ENCODE results near the gene FOSL2.

Gene FOSL2

DNA sequence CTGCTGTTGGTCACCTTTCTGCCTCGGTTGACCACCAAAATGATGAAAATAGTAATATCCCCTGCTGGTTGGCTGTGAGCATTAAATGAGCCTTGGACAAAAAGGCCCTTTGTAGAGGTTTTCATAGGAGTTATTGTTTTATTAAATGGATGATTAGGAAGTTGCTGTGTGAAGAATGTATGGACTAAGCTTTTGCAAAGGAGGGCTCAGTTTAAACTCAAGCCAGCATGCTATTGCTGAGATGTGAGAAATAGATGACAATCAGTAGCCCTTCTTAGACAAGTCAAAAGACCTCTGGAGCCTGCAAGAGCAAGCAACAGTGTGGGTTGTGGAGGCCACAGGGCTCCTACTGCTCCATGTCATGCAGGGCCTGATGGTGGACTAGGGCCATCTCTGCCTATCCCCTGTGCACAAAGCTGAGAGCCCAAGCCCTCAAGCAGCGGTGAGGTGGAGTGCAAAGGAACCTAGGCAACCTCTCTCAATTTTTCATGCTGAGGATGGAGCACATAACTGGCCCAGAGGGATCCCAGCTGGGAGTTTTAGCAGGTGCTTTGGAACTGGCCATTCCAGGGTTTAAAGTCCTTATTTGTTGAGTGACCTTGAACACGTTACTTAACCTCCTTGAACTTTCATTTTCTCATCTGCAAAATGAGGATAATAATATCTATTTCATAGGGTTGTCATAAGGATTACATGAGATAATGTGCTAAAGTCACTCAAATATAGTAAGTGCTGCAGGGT is 37.1 kb downstream of the FOSL2 start:
- TF ChIP-seq, protein P1, sequence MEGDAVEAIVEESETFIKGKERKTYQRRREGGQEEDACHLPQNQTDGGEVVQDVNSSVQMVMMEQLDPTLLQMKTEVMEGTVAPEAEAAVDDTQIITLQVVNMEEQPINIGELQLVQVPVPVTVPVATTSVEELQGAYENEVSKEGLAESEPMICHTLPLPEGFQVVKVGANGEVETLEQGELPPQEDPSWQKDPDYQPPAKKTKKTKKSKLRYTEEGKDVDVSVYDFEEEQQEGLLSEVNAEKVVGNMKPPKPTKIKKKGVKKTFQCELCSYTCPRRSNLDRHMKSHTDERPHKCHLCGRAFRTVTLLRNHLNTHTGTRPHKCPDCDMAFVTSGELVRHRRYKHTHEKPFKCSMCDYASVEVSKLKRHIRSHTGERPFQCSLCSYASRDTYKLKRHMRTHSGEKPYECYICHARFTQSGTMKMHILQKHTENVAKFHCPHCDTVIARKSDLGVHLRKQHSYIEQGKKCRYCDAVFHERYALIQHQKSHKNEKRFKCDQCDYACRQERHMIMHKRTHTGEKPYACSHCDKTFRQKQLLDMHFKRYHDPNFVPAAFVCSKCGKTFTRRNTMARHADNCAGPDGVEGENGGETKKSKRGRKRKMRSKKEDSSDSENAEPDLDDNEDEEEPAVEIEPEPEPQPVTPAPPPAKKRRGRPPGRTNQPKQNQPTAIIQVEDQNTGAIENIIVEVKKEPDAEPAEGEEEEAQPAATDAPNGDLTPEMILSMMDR (conservative IDR thresholded peaks at IDR 0.05; ENCODE audit: low read length): no peak
- DNase-seq (ENCODE audit: low read depth): no peak
- no peak overlapping the region for H3K4me3 ChIP-seq (ENCODE audit: low read length)

DNA sequence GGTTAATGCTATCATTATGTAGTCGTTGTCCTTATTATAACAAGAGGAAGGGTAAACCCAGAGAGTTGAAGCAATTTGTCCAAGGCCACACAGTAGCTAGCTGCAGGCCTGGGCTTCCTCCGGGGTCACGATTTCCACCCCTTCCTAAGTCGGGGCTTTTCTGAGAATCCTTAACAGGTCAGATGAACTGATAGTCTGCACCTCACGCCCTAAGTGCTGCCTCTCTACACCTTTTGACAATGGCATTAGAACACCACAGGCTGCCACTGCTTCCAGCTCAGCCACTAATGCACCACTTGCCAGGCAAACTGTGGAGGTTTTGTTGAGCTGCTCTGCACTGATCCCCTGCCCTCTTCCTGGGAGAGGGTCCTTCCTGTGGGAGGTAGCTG is 37.7 kb downstream of the FOSL2 start:
- H3K4me3 ChIP-seq (ENCODE audit: low read length): no peak overlapping the region
- DNase-seq (ENCODE audit: low read depth): no peak
- TF ChIP-seq, protein P1 (conservative IDR thresholded peaks at IDR 0.05; ENCODE audit: low read length): no peak

DNA sequence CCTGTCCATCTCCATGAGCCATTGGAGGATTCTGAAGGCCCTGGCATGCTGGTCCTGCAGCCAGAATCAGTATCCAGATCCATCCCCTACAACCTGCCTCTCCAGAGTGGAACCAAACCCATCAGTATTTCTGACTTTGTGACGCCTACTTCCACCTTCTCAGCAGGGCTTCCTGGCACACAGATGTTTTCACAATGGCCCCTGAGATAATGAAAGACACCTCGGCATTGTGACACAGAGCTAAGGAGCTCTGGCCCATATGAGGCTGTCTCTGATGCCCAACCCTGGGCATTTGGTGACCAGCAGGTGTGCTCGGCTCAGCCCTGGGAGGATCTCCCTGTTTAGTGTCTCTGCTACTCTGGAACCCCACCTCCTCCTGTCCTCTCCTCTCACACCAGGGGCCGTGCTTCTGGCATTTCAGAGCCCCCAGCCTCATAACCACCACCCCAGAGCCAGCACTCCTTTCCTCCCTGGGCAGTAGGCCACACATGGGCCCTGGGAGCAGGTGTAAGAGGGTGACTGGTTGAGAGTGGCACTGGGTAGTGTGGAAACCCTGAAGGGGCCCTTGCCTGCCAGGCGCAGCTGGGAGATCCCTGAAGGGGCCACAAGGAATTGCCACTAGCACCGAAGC is 38.2 kb downstream of the FOSL2 start:
- no peak overlapping the region for H3K4me3 ChIP-seq (ENCODE audit: low read length)
- TF ChIP-seq, protein P1 (conservative IDR thresholded peaks at IDR 0.05; ENCODE audit: low read length): no peak
- no peak for DNase-seq (ENCODE audit: low read depth)

DNA sequence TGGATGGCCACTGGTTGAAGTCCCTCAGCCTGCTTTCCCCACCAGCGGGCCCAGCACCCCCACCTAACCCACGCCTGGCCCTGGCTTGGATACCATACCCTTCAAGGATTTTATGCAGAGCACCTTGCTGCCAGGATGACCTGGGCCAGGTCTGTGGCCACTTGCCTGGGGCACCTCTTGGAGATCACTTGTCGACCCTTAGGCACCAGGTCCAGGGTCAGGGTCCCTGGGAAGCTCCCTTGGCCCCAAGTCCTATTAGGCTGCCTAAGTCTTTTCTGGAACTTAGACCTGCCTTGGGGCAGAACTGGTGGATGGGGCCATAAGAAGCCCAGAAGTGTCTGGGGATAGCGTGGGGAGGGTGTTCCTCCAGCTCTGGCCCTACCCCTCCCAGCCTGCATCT is 39.1 kb downstream of the FOSL2 start:
- no peak for DNase-seq (ENCODE audit: low read depth)
- TF ChIP-seq, protein P1 (conservative IDR thresholded peaks at IDR 0.05; ENCODE audit: low read length): no peak
- H3K4me3 ChIP-seq (ENCODE audit: low read length): no peak overlapping the region

DNA sequence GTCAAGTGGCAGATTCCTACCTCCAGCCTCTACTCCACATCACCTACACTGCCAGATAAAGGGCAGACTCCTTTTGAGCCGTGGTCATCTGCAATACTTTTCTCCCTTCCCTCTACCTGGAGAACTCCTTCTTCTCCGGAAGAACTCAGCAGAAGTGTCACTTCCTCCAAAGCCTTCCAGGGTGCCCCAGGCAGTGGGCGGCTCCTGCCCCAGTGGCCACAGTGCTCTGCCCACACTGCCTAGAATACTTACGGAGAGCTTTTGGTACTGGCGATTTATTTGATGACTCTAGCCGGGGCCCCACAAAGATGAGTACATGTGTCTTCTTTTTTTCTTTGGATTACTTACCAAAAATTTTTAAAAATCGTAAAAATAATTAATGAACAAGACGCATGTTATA is 39.7 kb downstream of the FOSL2 start:
- no peak overlapping the region for H3K4me3 ChIP-seq (ENCODE audit: low read length)
- TF ChIP-seq, protein P1 (conservative IDR thresholded peaks at IDR 0.05; ENCODE audit: low read length): no peak
- no peak for DNase-seq (ENCODE audit: low read depth)

DNA sequence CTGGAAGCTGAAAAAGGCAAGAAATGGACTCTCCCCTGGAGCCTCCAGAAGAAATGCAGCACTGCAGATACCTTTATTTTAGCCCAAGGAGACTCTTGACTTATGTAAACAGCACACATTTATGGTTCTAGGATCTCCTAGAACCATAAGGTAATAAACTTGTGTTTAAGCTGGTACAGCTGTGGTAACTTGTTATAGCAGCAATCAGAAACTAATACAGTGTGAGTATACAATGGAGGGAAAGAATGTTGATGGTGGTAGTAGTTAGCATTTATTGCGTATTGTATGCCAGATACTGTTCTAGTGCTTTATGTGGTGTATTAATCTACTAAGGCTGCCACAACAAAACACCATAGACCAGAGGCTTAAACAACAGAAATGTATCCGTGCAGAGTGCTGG is 40.6 kb downstream of the FOSL2 start:
- no peak for DNase-seq (ENCODE audit: low read depth)
- no peak overlapping the region for H3K4me3 ChIP-seq (ENCODE audit: low read length)

More for the DNA sequence above, 40.6 kb downstream of the FOSL2 start:
- TF ChIP-seq, protein P1 (conservative IDR thresholded peaks at IDR 0.05; ENCODE audit: low read length): no peak
